ENCODE measurements around the gene ANO4. TPM values are rescaled to one million over a fixed set of nuclear protein-coding genes. Genes with fewer than 3 reads are reported as not detected.

ANO4 gene
- total RNA-seq, 1 experiment from 2014 or later: 5.7 TPM

GRCh38 chr12:101053203-101053602 lies 258.6 kb downstream of the ANO4 start:
- no peak for TF ChIP-seq CTCF (conservative IDR thresholded peaks at IDR 0.05)
- Histone ChIP-seq H2AFZ (ENCODE audit: low read length) (no peak overlapping the region), H3K4me1 (ENCODE audit: insufficient read depth, low read length) (no peaks in the 10 kb centered on the region), H2AK5ac (ENCODE audit: insufficient read length, low read length) (no peak overlapping the region), H3K27me3 (ENCODE audit: insufficient read depth, low read length) (no peaks in the 10 kb centered on the region), H2BK120ac (ENCODE audit: low read depth, low read length, poor library complexity, severe bottlenecking) (no peak overlapping the region), H3K9me3 (ENCODE audit: control insufficient read depth, low read depth, low read length) (no peaks in the 10 kb centered on the region), H3K18ac (ENCODE audit: insufficient read length, low read depth, low read length) (no peak overlapping the region), H3K23me2 (ENCODE audit: insufficient read length, low read depth, low read length, poor library complexity, severe bottlenecking) (no peaks in the 10 kb centered on the region), H4K8ac (replicated peaks; ENCODE audit: insufficient read length, low read depth, low read length) (no peak overlapping the region), H4K5ac (ENCODE audit: insufficient read length, low read depth, low read length) (no peak overlapping the region), H3K9ac (ENCODE audit: extremely low read depth, insufficient read length, low read length) (no peak overlapping the region), H3K79me2 (ENCODE audit: insufficient read depth, low read length) (no peaks in the 10 kb centered on the region), H2BK20ac (ENCODE audit: low read depth, low read length, poor library complexity, severe bottlenecking) (no peak overlapping the region), H3K23ac (ENCODE audit: insufficient read length, low read depth, low read length) (no peak overlapping the region), H3K56ac (ENCODE audit: insufficient read length, low read depth, low read length) (no peak overlapping the region), H4K20me1 (ENCODE audit: control insufficient read depth, insufficient read depth, insufficient read length) (no peaks in the 10 kb centered on the region), H3K27ac (ENCODE audit: insufficient read length, low read depth, low read length) (no peak overlapping the region), H3T11ph (ENCODE audit: low read length) (no peak overlapping the region), H3K79me1 (ENCODE audit: insufficient read depth, low read depth, low read length, poor library complexity, severe bottlenecking) (no peaks in the 10 kb centered on the region), H4K91ac (ENCODE audit: insufficient read length, low read depth, low read length) (no peak overlapping the region), H3K4me2 (ENCODE audit: insufficient read depth, insufficient read length, low read length) (no peak overlapping the region), H3K4ac (ENCODE audit: low read depth, low read length) (no peak overlapping the region), H2BK15ac (ENCODE audit: low read depth, low read length) (no peak overlapping the region), H2BK5ac (ENCODE audit: insufficient read length, low read length) (no peak overlapping the region), H2BK12ac (ENCODE audit: insufficient read length, low read depth, low read length) (no peak overlapping the region), H3K14ac (ENCODE audit: insufficient read depth, low read length) (no peak overlapping the region)
- H3K4me3 Mint-ChIP-seq: no peak overlapping the region
- no peaks in the 10 kb centered on the region for H3K27me3 Mint-ChIP-seq (ENCODE audit: low read depth)
- H3K4me1 Mint-ChIP-seq: no peaks in the 10 kb centered on the region
- no peak overlapping the region for H3K27ac Mint-ChIP-seq
- H3K9me3 Mint-ChIP-seq: peaks cover 4 to 12% of the 10 kb centered on the region in 2 experiments; a peak in 4 of 5 replicates
- peaks cover 0 to 4% (median 0%) of the 10 kb centered on the region in 3 experiments; a peak in 2 of 7 replicates for H3K36me3 Mint-ChIP-seq (ENCODE audit: insufficient read depth in 1 of 3, low read depth in 3 of 3)
- no peak for DNase-seq
